Activated CD4-positive, CD25-positive, alpha-beta regulatory T cell treated with anti-CD3 and anti-CD28 coated beads, Interleukin-2, amount 50 U/mL, for 72 hours (primary cell): Measurements from ENCODE around the gene PTPRG.

Experiments used
- DNase-seq: peaks from one replicate; pipeline ENCODE4 v3.0.0; 2021

The PTPRG gene

DNA sequence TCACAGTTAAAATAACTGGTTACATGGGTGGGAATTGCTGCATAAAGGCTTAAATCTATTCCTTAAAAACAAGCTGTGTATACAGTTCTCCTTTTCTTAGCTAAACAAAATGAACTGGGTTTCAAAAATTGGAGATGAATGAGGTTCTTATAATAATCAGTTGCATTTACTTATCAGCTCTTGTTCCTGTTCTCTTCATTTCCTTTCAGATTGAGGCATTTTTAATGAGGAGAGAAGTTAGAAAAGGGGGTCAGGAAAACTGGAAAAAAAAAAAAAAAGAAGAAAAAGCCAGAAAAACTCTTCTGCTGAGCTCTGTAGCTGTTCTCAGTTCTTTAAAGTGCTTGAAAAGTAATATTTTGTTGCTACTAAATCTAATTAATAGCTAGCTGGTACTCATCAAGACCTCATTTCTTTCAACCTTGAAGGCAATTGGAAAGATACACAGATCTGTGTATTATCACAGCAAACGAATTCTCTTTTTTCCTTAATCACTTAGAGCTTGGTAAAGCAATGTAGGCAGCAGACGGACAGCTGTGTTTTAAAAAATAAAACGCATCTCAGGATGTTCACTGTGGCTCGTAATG is 32.2 kb downstream of the PTPRG start:
- no peak for DNase-seq

DNA sequence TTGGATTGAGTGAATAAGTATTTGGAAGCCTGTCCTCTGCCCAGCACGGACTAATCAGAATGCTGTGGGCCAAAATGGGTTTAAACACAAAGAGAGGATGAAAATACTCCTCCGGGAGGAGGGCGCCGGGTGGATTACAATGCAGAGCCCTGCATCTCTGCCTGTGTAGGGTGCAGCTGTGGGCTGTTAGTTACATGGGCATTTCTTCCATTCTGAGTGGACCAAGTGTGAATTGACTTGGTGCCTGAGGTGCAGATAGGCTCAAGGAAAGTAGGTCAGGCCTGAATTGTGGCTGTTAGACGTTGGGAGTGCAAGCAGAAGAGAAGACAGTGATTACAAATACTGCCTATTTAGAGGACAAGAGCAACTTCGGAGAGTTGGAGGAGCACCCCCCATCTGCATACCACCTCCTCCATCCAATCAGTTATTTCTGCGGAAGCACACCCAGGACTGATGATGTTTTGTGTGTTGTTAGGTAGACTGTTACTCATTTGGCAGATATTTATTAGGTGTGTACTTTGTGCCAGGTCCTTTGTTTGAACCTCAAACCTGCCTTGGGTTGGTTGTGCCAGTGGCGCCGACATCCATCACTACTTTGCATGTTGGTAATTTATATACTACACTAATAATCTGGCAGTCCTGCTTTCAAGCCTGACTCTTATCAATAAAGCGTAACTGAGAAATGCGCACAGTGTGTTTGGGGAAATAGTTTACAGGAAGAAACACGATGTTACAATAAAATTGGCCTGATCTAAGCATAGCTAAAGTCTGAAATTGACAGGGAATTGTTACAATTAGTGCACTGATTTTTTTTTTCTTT is 33.0 kb downstream of the PTPRG start:
- no peak for DNase-seq

DNA sequence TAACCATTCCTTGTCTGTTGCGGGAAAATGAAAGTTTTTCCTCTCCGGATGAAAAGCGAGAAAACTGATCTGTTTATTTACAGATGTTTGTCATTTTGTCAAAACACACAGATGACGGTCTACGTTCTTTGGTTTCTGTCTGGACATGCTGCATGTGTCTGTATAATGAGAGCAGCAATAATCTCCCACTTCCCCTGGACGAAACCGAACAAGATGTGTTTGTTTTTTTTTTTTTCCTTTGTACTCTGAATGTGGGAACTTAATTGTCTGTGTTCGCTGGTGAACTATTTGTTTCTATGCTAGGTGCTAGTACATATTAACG is 33.6 kb downstream of the PTPRG start:
- DNase-seq, result no peak

DNA sequence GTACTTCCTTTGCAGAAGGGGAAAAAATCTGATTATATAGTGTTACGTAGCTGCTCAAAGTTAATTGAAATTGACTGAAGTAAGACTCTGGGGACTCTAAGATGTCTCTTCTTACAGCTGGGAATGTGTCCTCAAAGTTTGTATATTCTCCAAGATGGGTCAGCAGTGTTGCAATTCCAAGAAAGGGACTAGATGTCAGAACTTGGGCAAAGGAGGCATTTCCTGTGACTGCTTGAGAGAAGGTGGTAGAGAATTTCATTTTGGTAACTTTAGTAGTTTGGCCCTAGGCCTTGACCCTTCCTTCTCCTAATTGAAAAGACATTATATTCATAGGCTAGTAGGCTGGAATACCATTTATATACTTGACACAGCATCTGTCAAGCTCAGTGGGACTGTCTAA is 33.9 kb downstream of the PTPRG start:
- no peak for DNase-seq

DNA sequence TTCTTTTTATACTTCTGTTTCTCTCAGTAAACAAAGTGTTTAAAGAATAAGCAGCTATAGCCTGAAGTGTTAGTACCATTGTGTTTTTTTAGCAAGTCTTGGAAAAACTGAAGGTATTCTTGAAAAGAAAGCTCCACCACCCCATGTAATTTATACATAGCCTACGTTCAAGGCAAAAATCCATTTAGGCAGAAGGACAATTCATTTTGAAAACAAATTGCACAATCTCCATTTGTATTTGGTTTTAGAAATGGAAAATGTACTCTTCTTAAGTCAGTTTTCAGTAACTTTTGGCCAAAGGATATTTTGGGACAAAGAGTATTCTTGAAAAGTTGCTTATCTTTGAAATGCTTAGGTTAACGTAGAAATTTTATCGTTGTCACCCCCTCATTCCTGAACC is 34.5 kb downstream of the PTPRG start:
- DNase-seq, result no peak

DNA sequence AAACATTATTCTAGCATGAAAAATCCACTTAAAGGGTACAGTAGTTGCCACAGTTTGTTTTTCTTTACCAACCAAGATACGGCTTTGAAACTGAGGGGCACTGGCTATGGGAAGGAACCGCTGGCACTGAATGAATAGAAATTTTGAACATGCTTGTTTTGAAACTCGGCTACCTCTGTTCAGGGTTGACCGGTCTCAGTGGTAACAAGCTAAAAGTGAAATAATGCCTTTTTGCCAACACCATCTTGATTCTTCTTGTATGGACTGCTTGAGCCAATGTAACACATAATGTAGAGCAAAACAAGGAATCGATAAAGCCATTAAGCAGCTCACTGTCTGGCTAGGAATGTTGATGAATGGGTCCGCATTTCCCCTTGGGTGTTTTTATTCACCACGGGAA is 36.5 kb downstream of the PTPRG start:
- DNase-seq, result no peak

DNA sequence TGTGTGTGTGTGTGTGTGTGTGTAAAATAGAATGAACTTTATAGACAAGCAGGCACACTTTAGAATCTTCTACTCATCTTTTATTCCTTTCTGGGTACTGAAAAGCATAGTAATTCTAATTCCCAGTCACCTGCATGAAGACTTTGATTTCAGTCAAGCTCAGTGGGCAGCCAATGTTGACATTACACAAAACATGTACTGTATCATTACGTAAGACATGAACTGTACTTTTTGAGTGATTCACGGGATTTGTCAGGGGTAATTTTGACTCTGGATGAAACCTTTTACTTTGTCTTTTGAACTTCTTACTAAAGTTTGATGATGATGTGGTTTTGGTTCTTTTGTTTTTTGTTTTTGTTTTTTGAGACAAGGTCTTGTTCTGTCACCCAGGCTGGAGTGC is 38.8 kb downstream of the PTPRG start:
- DNase-seq, result no peak

DNA sequence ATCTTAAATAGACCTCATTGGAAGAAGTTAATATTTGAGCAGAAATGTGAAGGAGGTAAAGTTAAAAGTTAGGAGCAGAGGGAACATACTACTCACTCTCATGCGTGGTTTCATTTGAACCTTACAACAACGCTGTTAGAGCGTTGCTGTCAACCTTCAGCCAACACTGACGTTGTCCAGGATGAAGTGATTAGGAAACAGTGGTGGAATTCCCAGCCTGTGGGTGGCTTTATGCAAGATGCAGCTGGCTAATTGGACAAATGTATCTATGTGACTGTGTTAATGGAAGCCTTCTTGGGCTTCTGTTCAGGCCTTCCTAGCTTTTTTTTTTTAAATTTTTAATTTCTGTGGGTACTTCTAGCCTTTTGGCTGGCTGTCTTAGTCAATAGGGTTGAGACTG is 40.5 kb downstream of the PTPRG start:
- DNase-seq, result no peak

DNA sequence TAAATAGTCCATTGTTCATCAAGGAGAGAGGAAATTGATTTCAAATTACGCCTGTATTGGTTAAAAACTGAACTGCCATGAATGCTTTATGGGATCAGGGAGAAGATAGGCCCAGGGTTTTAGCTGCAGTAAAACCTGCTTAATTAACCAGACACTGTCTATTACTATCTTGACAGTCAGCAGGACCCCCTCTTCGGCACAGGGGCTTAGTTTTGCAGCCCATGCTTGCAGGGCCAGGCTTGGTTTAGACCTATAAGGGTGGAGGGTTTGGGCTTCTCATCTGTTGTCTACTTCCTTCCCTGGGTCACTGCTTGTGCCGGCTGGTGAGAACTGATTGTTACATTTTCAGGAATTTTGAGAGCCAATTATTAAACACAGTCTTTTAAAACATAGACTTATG is 41.1 kb downstream of the PTPRG start:
- no peak for DNase-seq

DNA sequence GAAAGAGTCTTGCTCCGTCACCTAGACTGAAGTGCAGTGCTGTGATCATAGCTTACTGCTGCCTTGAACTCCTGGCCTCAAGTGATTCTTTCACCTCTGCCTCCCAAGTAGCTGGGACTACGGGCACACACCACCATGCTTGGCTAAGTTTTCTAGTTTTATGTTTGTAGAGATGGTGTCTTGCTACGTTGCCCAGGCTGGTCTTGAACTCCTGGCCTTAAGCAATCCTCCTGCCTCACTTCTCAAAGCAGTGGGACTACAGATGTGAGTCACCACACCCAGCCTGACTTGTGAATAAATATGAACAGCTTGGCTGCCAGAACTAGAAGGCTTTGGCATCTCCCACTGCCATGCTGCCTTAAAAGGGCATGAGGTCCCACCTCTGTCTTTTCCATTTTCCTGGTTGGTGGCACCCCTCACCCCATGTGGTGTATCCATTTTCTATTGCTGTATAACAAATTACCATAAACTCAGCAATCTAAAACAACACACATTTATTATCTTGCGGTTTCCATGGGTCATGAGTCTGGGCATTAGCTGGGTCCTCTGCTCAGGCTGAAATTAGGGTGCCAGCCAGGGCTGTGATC is 44.3 kb downstream of the PTPRG start:
- no peak for DNase-seq

DNA sequence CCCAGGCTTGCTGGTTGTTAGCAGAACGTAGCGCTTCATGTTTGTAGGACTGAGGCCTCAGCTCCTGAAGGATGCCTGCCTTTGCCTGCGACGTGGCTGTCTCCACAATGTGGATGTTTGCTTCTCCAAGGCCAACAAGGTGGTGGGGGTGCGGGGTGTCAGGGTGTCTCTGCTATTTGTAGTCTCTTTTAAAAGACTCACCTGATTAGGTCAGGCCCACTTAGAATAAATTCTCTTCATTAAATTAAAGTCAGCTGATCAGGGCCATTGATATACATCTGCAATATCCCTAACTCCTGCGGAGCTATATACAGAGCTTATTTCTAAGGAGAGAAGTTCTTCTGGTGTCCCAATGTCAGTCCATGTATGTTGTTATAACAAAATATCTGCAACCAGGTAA is 44.8 kb downstream of the PTPRG start:
- DNase-seq, result no peak

DNA sequence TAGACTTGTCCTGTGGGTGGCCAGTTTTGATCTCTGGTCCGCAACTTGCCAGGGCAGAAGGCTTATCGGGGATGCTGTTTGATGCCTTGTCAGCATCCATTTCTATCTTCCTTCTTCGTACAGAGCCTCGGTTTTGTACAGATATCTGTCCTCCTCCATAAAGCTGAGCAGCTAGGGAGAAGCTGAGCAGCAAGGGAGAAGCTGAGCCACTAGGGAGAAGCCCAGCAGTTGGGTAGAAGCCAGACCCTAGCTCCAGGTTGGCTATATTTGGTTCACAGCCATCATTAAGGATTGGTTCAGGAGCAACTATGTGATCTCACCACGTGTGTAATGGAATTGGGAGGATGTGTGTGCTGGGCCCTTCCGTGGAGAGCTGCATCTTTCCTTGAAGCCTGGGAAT is 46.7 kb downstream of the PTPRG start:
- DNase-seq, result no peak

DNA sequence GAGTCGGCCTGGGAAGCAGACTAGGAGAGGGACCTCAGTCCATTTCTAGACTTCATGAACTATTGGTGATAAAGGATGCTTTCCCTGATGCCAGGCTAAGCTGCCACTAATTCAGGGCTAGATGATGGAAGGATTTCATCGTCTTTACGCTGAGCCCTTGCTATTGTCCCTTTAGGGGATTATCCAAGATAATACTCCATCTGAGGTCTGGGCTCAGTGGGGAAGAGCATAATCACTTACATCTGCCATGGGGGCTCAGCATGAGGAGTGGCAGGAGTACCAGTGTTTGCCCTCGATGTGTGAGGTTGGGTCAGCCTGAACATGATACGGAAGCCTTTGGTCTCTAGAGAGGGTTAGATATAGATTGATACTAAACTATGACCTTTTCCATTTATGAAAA is 47.3 kb downstream of the PTPRG start:
- no peak for DNase-seq

DNA sequence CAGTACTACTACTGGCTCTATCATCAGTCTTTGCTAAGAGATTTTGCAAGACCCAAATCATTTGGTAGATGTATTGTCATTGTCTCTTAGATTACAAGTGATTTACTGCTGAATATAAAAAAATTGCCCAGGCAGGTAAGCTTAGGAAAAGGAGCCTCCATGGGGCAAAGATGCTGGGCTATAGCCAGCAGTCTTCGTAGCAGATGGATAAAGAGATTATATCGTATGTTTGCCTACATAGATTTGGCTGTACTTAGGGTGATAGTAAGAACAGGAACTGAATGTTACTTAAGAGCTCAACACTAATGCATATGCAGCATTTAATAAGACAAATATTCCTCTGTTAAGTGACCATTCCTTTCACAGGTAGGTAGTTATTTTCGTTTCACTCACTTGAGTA is 48.9 kb downstream of the PTPRG start:
- no peak for DNase-seq

DNA sequence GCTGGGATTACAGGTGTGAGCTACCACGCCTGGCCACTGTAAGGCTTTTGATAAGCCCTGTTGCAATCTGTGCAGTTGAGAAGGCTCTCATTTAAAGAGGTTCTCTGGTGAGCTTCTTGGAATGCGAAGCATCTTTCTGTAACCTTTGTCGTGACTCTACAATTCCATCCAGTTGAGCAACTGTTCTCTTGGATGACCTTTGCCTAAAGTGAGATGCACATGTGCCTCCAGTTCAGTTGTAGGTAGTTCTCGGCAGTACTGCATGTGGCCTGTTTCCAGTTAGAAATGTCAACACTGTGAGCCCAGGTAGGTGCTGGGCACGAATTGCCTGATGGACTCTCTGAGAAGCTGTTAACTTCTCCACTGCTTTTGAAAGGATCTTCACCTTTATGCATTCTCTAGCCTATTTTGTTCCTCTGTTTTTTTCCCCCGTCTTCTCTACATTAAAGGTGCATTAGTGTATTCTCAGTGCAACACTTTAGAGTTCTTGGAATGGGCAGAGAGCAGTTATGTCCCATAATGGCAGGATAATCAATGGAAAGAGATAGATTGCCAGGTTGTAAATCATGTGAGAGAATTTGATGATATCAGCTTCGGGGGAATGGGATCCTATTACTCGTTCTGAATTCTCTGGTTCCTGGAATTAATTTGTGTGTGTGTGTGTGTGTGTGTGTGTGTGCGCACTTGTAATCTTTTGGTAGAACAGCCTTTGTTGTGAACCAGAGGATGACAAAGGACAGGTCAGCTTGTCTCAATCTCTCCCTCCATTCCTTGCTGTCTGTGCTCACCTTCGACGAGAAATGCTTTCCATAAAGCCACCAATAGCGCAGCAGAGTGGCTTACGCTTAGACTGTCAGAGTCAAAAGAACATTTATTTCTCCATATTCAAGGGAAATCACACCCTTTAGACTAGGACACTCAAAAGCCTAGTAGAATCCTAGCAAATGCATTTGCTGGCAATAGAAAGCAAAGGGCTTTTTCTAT is 51.1 kb downstream of the PTPRG start:
- no peak for DNase-seq

DNA sequence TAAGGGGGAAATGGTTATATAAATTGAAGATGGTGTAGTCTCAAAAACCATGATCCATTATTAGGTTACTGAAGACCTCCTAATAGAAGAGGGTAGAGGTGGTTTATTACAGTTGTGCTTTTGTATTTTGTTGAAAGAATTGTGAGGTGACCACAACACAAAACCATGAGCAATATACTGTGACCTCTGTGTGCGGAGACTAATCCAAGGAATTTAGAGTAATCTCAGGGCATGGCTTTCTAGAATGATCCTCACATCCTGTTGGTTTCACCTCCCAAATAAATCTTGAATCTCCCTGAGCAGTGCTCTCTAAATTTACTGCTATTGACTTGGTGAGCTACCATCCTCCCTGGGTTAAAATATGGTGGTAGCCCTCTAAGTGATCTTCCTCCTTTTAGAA is 52.3 kb downstream of the PTPRG start:
- no peak for DNase-seq

DNA sequence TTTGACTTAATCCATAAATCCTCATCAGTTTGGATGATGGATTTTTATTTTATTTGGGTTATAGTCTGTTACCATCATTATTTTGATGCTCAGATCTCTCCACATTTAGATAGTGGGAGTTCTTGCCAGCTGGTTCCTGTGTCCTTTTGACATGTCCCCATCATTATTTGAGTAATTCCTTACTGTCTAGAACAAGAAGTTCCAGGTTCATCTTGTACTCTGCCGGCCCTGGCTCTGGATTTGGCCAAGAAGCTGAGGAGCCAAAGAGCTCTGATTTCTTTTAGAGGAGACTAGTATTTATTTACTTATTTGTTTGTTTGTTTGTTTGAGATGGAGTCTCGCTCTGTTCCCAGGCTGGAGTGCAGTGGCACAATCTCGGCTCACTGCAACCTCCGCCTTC is 54.3 kb downstream of the PTPRG start:
- DNase-seq, result no peak

DNA sequence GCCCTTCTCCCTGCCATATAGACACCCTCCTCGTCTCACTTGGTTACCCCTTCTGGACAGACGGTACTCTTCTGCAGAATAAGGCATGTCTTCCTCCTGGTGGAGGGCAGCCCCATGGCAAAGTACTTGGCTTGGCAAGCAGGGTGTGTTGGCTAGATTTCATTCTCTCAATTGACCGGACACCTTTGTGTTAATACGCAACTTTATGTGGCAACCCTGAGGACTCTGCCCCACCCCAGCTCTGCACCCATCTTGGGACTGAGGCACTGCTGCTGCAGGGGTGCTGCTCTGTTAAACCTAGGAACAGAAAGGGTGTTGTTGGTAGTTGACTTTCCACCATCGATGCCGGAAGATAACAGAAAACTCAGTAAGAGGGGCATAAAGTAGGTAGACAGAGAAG is 55.2 kb downstream of the PTPRG start:
- no peak for DNase-seq

DNA sequence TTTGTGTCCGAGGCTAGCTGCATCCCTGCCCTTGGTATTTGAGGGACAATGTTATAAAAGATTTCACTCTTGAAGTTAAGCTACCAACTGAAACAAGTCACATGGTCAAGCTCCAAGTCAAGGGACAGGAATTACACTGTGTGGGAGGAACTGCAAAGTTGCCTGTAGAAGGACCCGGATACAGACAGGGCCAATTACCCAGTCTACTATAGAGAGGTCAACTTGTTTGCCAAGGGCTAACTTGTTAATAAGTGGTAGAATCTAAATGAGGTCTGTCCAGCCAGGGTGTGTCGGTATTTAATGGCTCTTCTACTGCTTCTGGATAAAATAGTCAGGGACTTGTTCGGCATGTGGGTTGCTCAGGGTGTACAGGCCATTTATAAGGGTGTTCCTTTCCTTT is 55.7 kb downstream of the PTPRG start:
- DNase-seq, result no peak

DNA sequence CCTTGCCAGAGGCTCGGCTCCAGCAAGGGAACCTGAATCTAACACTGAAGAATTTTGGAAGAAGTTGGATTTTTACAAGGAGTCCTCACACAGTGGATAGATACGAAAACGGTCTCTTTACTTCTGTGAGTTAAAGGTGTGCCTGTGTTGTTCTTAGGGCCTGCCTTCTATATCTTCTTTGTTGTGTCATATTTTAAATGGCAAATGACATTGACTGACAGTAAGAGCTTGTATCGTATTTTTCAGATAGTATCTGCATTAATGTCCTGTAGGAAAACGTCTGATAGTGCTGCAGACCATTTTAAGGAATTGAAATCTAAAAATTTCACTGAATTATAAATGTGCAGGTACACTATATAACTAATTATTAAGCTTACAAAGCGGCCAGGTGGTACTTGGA is 56.3 kb downstream of the PTPRG start:
- DNase-seq, result no peak

DNA sequence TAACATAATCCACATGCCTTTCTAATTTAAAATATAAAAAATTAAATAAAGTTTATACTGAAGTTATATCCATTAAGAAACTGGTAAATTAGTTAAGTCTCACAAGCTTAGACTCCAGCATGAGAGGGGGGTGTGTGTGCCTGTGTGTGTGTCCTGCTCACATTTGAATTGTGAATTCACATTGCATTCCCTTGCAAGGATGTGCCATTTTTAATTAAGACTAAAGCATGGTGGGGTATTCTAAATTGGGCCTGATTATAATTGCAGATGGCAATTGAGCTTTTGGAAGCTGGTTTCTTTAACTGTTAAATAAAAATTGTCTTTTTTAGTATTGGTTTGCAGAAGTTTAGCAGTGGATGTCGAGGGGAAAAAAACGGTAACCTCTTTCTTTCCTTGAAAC is 56.9 kb downstream of the PTPRG start:
- DNase-seq, result no peak

DNA sequence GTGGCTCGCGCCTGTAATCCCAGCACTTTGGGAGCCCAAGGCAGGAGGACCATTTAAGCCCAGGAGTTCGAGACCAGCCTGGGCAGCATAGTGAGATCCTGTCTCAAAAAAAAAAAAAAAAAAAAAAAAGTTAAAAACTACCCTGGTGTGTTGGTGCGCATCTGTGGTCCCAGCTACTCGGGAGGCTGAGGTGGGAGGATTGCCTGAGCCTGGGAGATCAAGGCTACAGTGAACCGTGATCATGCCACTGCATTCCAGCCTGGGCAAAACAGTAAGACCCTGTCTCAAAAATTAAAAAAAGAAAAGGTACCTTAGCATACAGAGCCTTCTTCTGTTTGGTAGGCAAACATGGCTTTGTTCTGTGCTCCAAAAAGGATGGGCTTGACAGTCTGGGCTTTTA is 57.5 kb downstream of the PTPRG start:
- no peak for DNase-seq

DNA sequence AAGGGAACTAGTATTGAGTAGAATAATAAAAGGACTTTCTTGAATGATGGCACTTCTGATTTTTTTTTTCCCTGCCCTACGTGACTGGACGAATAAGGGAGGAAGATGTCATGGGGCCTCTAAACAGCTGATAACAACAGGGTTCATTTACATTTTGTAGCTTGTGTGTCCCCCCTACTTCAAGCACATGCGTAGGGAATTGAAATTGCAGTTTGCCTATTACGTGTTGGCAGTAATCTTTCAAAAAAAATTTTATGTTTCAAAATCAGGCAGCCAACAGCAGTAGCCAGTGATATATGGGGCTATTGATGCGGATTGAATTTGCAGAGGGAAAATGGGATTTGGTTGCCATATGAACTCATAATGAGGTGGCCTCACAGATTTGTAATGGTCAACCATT is 58.7 kb downstream of the PTPRG start:
- no peak for DNase-seq

DNA sequence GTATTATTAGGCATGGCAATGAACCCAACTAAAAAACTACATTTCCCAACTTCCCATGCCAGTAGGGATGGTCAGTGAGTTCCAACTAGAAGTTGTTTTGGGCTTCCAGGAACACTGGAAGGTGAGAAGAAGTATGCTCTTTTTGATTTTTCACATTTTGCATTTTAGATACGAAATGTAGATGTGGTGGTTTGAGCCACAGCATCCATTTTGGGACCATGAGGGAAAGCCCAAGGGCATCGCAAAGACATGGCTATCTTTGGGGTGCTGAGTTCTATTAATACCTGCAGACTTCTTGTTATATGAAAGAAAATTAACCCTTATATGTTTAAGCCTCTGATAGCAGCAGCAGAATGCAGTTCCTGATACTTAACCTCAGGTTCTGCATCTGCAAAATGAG is 62.9 kb downstream of the PTPRG start:
- DNase-seq, result no peak
